Measurements from ENCODE around the gene PLEKHG4B.

The PLEKHG4B gene

DNA sequence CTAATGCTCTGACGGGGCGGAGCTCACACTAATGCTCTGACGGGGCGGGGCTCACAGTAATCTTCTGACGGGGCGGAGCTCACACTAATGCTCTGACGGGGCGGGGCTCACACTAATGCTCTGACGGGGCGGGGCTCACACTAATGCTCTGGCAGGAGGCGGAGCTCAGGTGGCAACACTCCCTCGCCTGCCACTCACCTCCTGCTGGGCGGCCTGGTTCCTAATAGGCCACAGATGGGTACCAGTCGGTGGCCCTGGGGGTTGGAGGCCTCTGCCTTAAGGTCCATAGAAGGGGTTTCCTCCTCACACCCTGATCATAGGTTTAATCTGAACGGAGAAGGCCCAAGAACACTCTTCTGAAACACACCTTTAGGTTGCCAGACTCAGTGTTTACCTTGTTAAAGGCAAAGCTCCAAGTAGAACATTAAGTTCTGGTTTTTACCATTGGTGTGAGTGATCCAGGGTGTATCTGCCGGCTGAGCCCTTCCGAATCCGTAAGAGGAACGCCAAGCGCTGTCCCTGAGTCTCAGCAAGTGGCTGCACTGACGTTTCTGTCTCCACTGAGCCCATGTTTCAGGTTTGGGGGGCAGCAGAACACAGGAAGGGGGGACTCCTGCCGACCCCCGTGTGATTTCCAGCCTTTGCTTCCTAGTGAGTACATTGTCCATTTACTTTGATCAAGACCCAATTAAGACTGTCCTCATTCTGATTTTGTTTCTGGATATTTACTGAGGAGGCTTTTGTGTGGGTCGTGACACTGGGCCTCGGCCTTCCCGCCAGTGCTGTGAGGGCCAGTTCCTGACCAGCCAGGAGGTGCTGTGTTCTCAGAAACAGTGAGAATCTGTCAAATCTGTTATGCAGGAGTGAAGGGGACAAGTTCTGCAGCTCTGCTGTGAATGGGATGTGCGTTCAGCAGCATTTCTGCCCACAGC, 74.7 kb downstream of the PLEKHG4B start:
- no peaks in the 10 kb centered on the region for H3K27me3 Mint-ChIP-seq
- no peaks in the 10 kb centered on the region for H3K9me3 Mint-ChIP-seq
- DNase-seq (ENCODE audit: low spot score in 2 of 2): no peak
- H3K36me3 Mint-ChIP-seq: no peaks in the 10 kb centered on the region
- H3K4me1 Mint-ChIP-seq: no peaks in the 10 kb centered on the region
- H3K27ac Mint-ChIP-seq: no peak overlapping the region
- ATAC-seq (ENCODE audit: low read depth): no peak
- no peak overlapping the region for H3K4me3 Mint-ChIP-seq

DNA sequence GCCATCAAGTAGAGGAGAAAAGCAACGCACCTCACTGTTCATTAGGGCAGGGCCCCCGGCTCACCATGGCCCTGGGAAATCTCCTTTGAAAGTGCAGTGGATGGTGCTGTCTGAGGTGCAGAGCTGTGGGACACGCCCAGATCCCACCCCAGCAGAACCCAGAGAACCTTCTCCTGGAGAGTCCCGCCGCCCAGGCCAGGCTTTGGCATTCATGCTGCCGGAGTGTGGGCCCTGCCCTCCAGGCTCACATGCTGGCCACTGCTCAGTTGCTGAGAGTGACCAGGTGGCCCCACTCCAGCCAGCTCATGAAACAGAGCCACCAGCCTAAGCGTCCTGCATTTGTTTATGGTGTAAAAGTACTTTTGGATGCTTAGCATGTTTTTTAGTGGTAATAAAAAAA, 75.5 kb downstream of the PLEKHG4B start:
- Mint-ChIP-seq H3K4me1 (no peaks in the 10 kb centered on the region), H3K36me3 (no peaks in the 10 kb centered on the region), H3K9me3 (no peaks in the 10 kb centered on the region), H3K4me3 (no peak overlapping the region), H3K27ac (no peak overlapping the region), H3K27me3 (no peaks in the 10 kb centered on the region)
- DNase-seq (ENCODE audit: low spot score in 2 of 2) (no peak), ATAC-seq (ENCODE audit: low read depth) (no peak)

DNA sequence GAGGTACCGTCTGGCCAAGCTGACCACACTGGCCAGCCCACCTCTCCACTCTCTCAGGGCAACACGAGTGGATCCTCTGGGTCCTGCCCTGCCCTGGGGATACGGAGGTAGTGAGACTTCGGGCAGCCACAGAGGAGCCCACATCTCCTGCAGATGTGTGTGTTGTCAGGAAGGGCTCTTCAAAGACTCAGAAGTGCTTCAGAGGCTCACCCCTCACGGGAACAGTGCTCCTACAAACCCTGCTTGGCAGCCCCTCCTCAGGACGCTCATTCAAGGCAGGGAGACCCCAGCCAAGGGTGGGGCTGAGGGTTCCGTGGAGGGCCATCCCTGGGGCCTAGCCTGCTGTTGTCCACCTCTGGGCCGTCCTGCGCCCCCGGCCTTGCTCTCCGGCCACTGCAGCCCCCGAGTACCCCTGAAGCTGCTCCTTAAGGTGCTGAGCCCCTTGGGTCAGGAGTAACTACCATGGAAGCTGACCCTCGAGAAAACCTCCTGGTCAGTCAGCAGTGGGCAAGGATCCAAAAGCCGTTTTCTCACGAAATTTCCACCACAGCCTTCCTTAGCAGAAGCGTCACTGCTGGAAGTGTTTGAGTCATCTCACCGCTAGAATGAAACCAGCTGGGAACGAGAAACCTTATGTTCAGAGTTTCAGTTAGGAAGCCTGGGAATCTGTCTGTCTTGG, 76.2 kb downstream of the PLEKHG4B start:
- Mint-ChIP-seq H3K27ac (no peak overlapping the region), H3K27me3 (peaks cover 3% of the 10 kb centered on the region), H3K9me3 (no peaks in the 10 kb centered on the region), H3K4me3 (no peak overlapping the region), H3K4me1 (no peaks in the 10 kb centered on the region), H3K36me3 (no peaks in the 10 kb centered on the region)
- ATAC-seq (ENCODE audit: low read depth): no peak
- no peak for DNase-seq (ENCODE audit: low spot score in 2 of 2)

DNA sequence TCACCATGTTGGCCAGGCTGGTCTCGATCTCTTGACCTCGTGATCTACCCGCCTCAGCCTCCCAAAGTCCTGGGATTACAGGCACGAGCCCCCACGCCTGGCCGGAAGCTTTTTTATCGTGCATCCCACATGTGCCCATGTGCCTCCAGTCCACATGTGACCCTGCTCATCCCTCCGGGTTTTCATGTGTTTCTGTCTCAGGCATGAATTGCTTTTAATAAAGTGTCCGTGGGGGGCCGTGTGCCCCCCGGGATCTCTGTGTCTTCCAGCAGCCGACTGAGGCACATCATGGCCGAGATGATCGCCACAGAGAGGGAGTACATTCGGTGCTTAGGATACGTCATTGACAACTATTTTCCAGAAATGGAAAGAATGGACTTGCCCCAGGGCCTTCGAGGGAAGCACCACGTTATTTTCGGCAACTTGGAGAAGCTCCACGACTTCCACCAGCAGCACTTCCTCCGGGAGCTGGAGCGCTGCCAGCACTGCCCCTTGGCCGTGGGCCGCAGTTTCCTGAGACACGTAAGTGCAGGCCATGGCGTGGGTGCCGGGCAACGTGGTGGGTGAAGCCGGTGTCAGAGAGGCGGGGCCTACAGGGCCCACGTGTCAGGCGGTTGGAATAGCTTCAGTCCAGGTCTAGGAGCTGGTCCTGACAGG, 77.2 kb downstream of the PLEKHG4B start:
- Mint-ChIP-seq H3K36me3 (no peaks in the 10 kb centered on the region), H3K27me3 (peaks cover 9% of the 10 kb centered on the region), H3K27ac (no peak overlapping the region), H3K9me3 (no peaks in the 10 kb centered on the region), H3K4me3 (no peak overlapping the region), H3K4me1 (no peaks in the 10 kb centered on the region)
- ATAC-seq (ENCODE audit: low read depth): no peak
- DNase-seq (ENCODE audit: low spot score in 2 of 2): no peak

DNA sequence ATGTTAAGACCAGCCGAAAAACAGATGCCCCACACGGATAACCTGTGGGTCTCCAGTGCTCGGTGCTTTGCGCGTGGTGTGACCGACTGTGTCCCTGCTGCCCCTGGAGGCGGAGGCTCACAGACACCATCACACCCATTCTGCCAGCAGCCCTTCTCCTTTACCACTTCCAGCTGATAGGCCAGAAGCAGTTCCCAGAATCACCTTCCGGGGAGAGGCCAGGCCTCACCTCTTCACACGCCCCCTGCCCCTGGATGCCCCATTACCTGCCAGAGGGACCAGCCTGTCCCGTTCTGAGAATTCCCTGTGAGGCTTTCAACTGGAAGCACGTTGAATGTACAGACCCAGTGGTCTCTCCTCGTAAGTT, 77.7 kb downstream of the PLEKHG4B start:
- ATAC-seq (ENCODE audit: low read depth) (no peak), DNase-seq (ENCODE audit: low spot score in 2 of 2) (no peak)
- Mint-ChIP-seq H3K27ac (no peak overlapping the region), H3K4me3 (no peak overlapping the region), H3K36me3 (no peaks in the 10 kb centered on the region), H3K27me3 (peaks cover 9% of the 10 kb centered on the region), H3K9me3 (no peaks in the 10 kb centered on the region), H3K4me1 (no peaks in the 10 kb centered on the region)

DNA sequence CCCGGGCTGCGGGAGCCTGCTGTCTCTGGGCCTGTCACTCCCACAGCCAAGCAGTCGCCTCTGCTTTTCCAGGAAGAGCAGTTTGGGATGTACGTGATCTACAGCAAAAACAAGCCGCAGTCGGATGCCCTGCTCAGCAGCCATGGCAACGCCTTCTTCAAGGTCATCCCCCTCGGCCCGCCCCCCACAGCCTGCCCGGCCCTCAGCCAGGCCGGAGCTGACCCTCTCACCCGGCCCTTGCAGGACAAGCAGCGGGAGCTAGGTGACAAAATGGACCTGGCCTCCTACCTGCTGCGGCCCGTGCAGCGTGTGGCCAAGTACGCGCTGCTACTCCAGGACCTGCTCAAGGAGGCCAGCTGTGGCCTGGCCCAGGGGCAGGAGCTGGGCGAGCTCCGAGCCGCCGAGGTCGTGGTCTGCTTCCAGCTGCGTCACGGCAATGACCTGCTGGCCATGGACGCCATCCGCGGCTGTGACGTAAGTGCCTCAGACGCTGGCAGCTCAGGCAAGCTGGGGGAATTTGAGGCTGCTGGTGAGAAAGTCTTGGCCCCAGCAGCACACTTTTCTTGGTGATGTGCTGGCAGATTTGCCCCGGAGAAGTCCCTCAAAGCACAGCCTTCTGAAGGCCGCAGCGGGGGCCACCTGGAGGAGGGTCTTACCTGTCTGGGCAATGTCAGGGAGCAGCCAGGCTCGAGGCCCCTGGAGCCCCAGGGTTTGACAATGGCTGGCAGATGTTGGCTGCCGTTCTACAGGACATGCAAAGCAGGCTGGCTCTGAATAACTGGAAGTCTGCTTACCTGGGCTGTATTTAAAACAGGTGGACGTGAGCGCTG, 79.2 kb downstream of the PLEKHG4B start:
- ATAC-seq (ENCODE audit: low read depth) (no peak), DNase-seq (ENCODE audit: low spot score in 2 of 2) (no peak)
- H3K4me3 Mint-ChIP-seq: no peak overlapping the region
- no peaks in the 10 kb centered on the region for H3K9me3 Mint-ChIP-seq
- H3K27me3 Mint-ChIP-seq: peaks cover 12% of the 10 kb centered on the region
- H3K27ac Mint-ChIP-seq: no peak overlapping the region
- no peaks in the 10 kb centered on the region for H3K4me1 Mint-ChIP-seq
- H3K36me3 Mint-ChIP-seq: no peaks in the 10 kb centered on the region

DNA sequence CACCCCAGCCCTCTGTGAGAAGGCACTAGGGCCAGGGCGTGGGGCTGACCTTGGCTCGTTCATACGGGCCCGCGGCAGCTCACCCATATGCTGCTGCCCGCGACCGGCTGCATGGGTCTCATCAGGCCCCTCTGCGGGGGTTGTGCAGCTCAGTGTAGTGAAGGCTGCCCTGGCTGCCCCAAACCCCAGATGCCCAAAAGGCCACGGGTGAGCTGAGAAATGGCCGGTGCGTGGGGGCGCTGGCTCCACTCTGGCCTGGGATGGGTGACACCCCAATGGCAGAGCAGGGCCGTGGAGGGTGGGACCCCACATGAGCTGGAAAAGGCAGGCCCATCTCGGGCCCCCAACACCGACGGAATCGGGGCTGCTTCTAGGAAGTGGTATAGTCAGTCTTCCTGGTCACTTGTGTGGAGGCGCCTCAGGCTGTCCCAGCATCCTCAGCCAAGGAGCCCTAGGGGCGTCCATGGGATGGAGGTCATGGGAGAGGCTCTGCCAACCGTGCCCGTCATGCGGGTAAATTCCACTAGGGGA, 79.9 kb downstream of the PLEKHG4B start:
- Mint-ChIP-seq H3K27me3 (peaks cover 12% of the 10 kb centered on the region), H3K36me3 (no peaks in the 10 kb centered on the region), H3K27ac (no peak overlapping the region), H3K4me3 (no peak overlapping the region), H3K9me3 (no peaks in the 10 kb centered on the region), H3K4me1 (no peaks in the 10 kb centered on the region)
- DNase-seq (ENCODE audit: low spot score in 2 of 2) (no peak), ATAC-seq (ENCODE audit: low read depth) (no peak)

DNA sequence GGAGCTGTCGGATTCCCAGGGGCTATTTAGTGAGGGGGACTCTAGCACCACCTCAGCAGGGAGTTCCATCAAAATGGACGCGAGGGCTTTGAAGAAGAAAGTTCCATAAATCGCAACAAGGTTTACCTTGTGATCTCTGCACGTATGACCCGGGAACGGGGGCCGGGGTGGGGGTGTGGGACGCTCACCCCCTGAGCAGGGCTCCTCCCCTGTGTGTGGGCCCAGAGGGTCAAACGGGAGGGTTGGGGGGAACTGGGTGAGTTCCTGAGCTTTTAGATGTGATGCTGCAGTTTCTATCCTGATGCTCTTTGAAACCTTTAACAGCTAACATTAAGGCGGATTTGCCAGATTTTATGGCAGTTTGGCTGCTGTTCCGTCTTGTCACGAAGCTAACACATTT, 80.5 kb downstream of the PLEKHG4B start:
- H3K27me3 Mint-ChIP-seq: peaks cover 12% of the 10 kb centered on the region
- H3K4me3 Mint-ChIP-seq: no peak overlapping the region
- no peaks in the 10 kb centered on the region for H3K36me3 Mint-ChIP-seq
- no peak overlapping the region for H3K27ac Mint-ChIP-seq
- no peak for DNase-seq (ENCODE audit: low spot score in 2 of 2)
- no peaks in the 10 kb centered on the region for H3K9me3 Mint-ChIP-seq
- no peaks in the 10 kb centered on the region for H3K4me1 Mint-ChIP-seq
- no peak for ATAC-seq (ENCODE audit: low read depth)

DNA sequence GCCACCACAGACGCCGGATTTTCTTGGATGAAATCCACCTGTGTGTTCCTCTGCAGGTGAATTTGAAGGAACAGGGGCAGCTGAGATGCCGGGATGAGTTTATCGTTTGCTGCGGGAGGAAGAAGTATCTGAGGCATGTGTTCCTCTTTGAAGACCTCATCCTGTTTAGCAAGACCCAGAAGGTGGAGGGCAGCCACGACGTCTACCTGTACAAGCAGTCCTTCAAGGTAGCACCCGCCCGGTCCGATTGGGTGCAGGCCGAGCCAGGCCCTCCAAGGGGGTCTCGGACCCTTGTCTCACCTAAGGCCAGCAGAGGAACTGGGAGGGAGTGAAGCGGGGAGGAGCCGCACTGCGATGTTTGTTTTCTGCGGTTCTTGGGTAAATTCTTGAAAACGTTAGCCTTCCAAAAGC, 80.9 kb downstream of the PLEKHG4B start:
- Mint-ChIP-seq H3K9me3 (no peaks in the 10 kb centered on the region), H3K4me1 (no peaks in the 10 kb centered on the region), H3K36me3 (no peaks in the 10 kb centered on the region), H3K27ac (no peak overlapping the region), H3K4me3 (no peak overlapping the region), H3K27me3 (peaks cover 12% of the 10 kb centered on the region)
- ATAC-seq (ENCODE audit: low read depth) (no peak), DNase-seq (ENCODE audit: low spot score in 2 of 2) (no peak)

DNA sequence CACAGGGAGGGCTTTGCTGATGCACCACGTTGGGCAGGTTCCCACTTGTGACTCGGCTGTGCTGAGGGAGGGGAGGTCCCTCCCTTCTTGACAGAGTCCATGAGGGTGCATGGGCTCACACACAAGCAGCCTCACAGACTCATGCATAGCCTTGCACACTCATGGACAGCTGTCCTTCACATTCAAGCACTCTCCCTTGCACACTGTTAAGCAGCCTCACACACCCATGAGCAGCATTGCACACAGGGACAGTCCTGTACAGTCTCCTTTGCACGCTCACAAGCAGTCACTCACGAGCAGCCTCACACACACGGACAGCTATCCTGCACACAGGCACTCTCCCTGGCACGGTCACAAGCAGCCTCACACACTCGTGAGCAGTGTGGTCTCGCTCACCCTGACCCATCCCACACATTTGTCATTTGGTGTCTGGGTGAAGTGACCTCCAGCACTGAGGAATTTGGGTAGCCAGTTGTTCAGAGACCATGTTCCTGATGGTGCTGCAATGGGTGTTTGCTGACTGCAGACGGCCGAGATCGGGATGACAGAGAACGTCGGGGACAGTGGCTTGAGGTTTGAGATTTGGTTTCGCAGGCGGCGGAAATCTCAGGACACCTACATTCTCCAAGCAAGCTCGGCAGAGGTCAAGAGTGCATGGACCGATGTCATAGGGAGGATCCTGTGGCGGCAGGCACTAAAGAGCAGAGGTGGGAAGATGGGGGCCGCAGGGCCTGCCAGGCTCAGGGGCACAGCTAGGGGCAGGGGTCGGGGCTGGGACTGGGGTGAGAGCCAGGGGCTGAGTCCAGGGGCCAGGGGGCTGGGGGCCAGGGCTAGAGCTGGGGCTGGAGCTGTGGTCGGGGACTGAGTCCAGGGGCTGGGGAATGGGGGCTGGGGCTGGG, 81.7 kb downstream of the PLEKHG4B start:
- Mint-ChIP-seq H3K36me3 (no peaks in the 10 kb centered on the region), H3K4me3 (no peak overlapping the region), H3K9me3 (no peaks in the 10 kb centered on the region), H3K27ac (no peak overlapping the region), H3K27me3 (peaks cover 12% of the 10 kb centered on the region), H3K4me1 (no peaks in the 10 kb centered on the region)
- ATAC-seq (ENCODE audit: low read depth) (no peak), DNase-seq (ENCODE audit: low spot score in 2 of 2) (no peak)

DNA sequence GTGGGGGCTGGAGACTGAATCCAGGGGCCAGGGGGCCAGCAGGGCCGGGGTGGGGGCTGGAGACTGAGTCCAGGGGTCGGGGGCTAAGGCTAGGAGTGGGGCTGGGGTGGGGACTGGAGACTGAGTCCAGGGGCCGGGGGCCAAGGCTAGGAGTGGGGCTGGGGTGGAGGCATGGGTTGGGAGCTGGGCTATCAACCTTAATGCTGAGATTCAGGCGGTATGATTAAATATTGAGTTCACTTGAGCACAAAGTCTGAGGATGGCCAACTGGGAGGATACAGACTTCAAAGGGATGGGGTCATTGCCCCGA, 82.3 kb downstream of the PLEKHG4B start:
- no peak overlapping the region for H3K27ac Mint-ChIP-seq
- H3K27me3 Mint-ChIP-seq: peaks cover 12% of the 10 kb centered on the region
- H3K4me1 Mint-ChIP-seq: no peaks in the 10 kb centered on the region
- H3K36me3 Mint-ChIP-seq: no peaks in the 10 kb centered on the region
- no peaks in the 10 kb centered on the region for H3K9me3 Mint-ChIP-seq
- ATAC-seq (ENCODE audit: low read depth): no peak
- no peak overlapping the region for H3K4me3 Mint-ChIP-seq
- DNase-seq (ENCODE audit: low spot score in 2 of 2): no peak

DNA sequence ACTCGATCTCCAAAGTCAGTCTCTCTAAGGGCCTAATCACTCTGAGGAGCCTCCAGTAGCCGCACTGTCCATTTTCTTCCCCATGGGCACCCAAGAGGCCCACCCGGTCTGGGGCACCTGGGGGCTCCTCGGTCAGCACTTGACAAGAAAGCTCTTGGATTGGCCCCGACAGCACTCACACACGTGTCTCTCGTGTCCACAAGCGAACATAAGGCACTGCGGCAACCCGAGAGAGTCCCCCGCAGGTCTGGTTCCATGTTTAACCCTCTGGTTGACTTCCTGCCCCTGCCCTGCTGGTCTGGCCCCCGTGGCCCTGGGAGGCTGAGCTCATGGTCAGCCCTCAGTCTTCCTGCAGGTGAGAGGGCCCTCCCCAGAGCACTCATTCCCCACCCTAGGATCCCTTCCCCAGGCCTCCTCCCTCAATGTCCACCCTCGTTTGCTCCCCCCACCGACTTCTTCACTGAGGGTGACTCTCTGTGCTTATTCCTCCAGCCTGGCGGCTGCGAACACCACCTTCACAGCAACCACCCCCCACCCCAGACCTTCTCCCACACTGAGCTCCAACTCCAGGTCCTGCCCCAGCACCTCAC, 83.0 kb downstream of the PLEKHG4B start:
- ATAC-seq (ENCODE audit: low read depth): no peak
- no peak overlapping the region for H3K4me3 Mint-ChIP-seq
- DNase-seq (ENCODE audit: low spot score in 2 of 2): no peak
- no peaks in the 10 kb centered on the region for H3K9me3 Mint-ChIP-seq
- peaks cover 15% of the 10 kb centered on the region for H3K27me3 Mint-ChIP-seq
- H3K27ac Mint-ChIP-seq: no peak overlapping the region
- H3K36me3 Mint-ChIP-seq: no peaks in the 10 kb centered on the region
- H3K4me1 Mint-ChIP-seq: no peaks in the 10 kb centered on the region

Data from memory B cell (primary cell).